HepG2 (cell line): ENCODE data around the gene LOC128125822.
A peak's percentile ranks its signal among the peaks of the same experiment; 100 is the strongest.
"Not testable (repeated sequence)": the region's sequence is repeated elsewhere in the genome, so short reads cannot be mapped to it uniquely, and the experiment has no call there.

Experiments
- ATAC-seq: fragments of 200-7000 bp; cut with Tn5 transposase; 3 replicates; pipeline ENCODE4 v1.9.1; 2020; ENCODE audit warnings: mild to moderate bottlenecking, moderate library complexity
- BruUV-seq: library from RNA; stranded (reverse); fragments of 400-500 nt; replicated peaks from 2 replicates; lab custom pipeline; 2021; lab: Mats Ljungman, UMichigan
- CTCF ChIA-PET: fragments of 300-600 bp; formaldehyde crosslinking; extraction: SDS; loops from one replicate; lab custom pipeline; 2021; ENCODE audit warnings: low total read pairs, inconsistent platforms, low intra/inter-chr PET ratio; lab: Yijun Ruan, JAX
- POLR2A ChIA-PET: fragments of 350-600 bp; sonication (Branson Sonifier 250); formaldehyde crosslinking; loops from one replicate; lab custom pipeline; 2020; ENCODE audit warnings: antibody characterized with exemption, inconsistent platforms; lab: Yijun Ruan, JAX
- DNase-seq: peaks from one replicate; pipeline ENCODE4 v3.0.0-alpha.2; 2015; ENCODE audit warnings: low spot score
- FAIRE-seq: peaks from 3 replicates; lab custom pipeline; 2011; peaks lifted over from hg19 to GRCh38; lab: Jason Lieb, UNC
- H2AFZ ChIP-seq: one replicate; pipeline ENCODE4 v1.6.1; 2011; ENCODE audit warnings: low read length, inconsistent platforms
- H3K27ac ChIP-seq: fragments of 300-600 bp; 3 replicates; pipeline ENCODE4 v1.8.0; 2011; ENCODE audit warnings: mixed run types, mild to moderate bottlenecking, mixed read lengths, low read length, inconsistent platforms; ENCODE audit not compliant: insufficient read depth; ENCODE audit errors: extremely low read length
- H3K27me3 ChIP-seq, 2 experiments: fragments of 200-600 bp in 1 of 2; 2 replicates in 1 of 2; 3 replicates in 1 of 2; pipeline versions ENCODE4 v1.6.0 to v1.8.0; 2011; ENCODE audit warnings: low read length in 2 of 2, mild to moderate bottlenecking in 2 of 2, moderate library complexity in 2 of 2, inconsistent platforms in 1 of 2; ENCODE audit not compliant: insufficient read depth in 2 of 2, control insufficient read depth in 1 of 2
- H3K36me3 ChIP-seq, 2 experiments: fragments of 200-600 bp in 1 of 2; replicated peaks in 1 of 2; 2 replicates in 1 of 2; 3 replicates in 1 of 2; pipeline versions ENCODE4 v1.5.1 to v1.8.0; 2011; ENCODE audit warnings: low read length in 2 of 2, inconsistent platforms in 1 of 2; ENCODE audit not compliant: insufficient read depth in 2 of 2, control insufficient read depth in 1 of 2
- H3K4me1 ChIP-seq: 2 replicates; pipeline ENCODE4 v1.5.1; 2012; ENCODE audit warnings: low read length, inconsistent platforms; ENCODE audit not compliant: insufficient read depth
- H3K4me2 ChIP-seq: 2 replicates; pipeline ENCODE4 v1.6.0; 2011; ENCODE audit warnings: low read depth, low read length, inconsistent platforms
- H3K4me3 ChIP-seq, 3 experiments: fragments of 200-600 bp in 1 of 3; sonication (generic), shearing (Covaris generic) in 1 of 3; replicated peaks in 1 of 3; 2 replicates each; pipeline ENCODE4 v1.5.1; 2011 to 2016; ENCODE audit warnings: low read length in 3 of 3, inconsistent platforms in 2 of 3, low read depth in 2 of 3, mild to moderate bottlenecking in 2 of 3, control low read depth in 1 of 3, mixed read lengths in 1 of 3; ENCODE audit not compliant: insufficient read depth in 1 of 3
- H3K79me2 ChIP-seq: one replicate; pipeline ENCODE4 v1.6.1; 2011; ENCODE audit warnings: low read length, inconsistent platforms; ENCODE audit not compliant: insufficient read depth
- H3K9ac ChIP-seq: 2 replicates; pipeline ENCODE4 v1.6.0; 2011; ENCODE audit warnings: mild to moderate bottlenecking, low read depth, low read length, inconsistent platforms; ENCODE audit not compliant: insufficient read depth
- H3K9me3 ChIP-seq: 2 replicates; pipeline ENCODE4 v1.5.1; 2012; ENCODE audit warnings: mild to moderate bottlenecking, low read length
- H4K20me1 ChIP-seq: 2 replicates; pipeline ENCODE4 v1.6.0; 2011; ENCODE audit warnings: inconsistent platforms, mild to moderate bottlenecking, low read length, moderate library complexity; ENCODE audit not compliant: insufficient read depth
- BATF2 ChIP-seq: sonication (generic); formaldehyde crosslinking; IDR thresholded peaks from 2 replicates; pipeline ENCODE4 v1.8.0; 2022; ENCODE audit warnings: mild to moderate bottlenecking, missing genetic modification reagents, moderate library complexity
- ERF ChIP-seq: IDR thresholded peaks from 2 replicates; pipeline ENCODE4 v1.6.1; 2018; ENCODE audit warnings: missing biosample characterization, missing genetic modification reagents
- MBD4 ChIP-seq: IDR thresholded peaks from 2 replicates; pipeline ENCODE4 v1.6.1; 2012; ENCODE audit warnings: low read length, inconsistent platforms, borderline replicate concordance
- POLR2AphosphoS5 ChIP-seq: IDR thresholded peaks from 2 replicates; pipeline ENCODE4 v1.6.1; 2012; ENCODE audit warnings: low read depth, low read length
- SOX6 ChIP-seq, 2 experiments: fragments of 450-650 bp in 1 of 2; sonication (generic) in 1 of 2; formaldehyde crosslinking in 1 of 2; IDR thresholded peaks; 2 replicates each; pipeline versions ENCODE4 v1.4.0 to v1.6.1; 2017 to 2020; ENCODE audit warnings: antibody characterized with exemption in 1 of 2, mild to moderate bottlenecking in 1 of 2, missing genetic modification reagents in 1 of 2
- TBX2 ChIP-seq: sonication (generic); formaldehyde crosslinking; IDR thresholded peaks from 2 replicates; pipeline ENCODE4 v1.5.0; 2020; ENCODE audit warnings: missing genetic modification reagents, mild to moderate bottlenecking, borderline replicate concordance
- THRA ChIP-seq: sonication (generic); formaldehyde crosslinking; IDR thresholded peaks from 2 replicates; pipeline ENCODE4 v1.4.0; 2020; ENCODE audit warnings: missing genetic modification reagents, borderline replicate concordance
- ZBTB34 ChIP-seq: sonication (generic); formaldehyde crosslinking; IDR thresholded peaks from 2 replicates; pipeline ENCODE4 v1.8.0; 2022; ENCODE audit warnings: mild to moderate bottlenecking, missing genetic modification reagents
- ZFP37 ChIP-seq: sonication (generic); formaldehyde crosslinking; IDR thresholded peaks from 2 replicates; pipeline ENCODE4 v1.4.0; 2020; ENCODE audit warnings: missing genetic modification reagents, borderline replicate concordance
- ZFX ChIP-seq: sonication (generic); formaldehyde crosslinking; IDR thresholded peaks from 2 replicates; pipeline ENCODE4 v1.4.0; 2020; ENCODE audit warnings: mild to moderate bottlenecking, low read depth, missing genetic modification reagents, moderate library complexity
- ZMYM3 ChIP-seq: sonication (generic); formaldehyde crosslinking; IDR thresholded peaks from 2 replicates; pipeline ENCODE4 v1.5.1; 2020; ENCODE audit warnings: mild to moderate bottlenecking, missing genetic modification reagents
- ZMYM4 ChIP-seq: sonication (generic); formaldehyde crosslinking; IDR thresholded peaks from 2 replicates; pipeline ENCODE4 v1.8.1; 2023; ENCODE audit warnings: mild to moderate bottlenecking, missing genetic modification reagents
- ZNF629 ChIP-seq: sonication (generic); formaldehyde crosslinking; conservative IDR thresholded peaks from 2 replicates; pipeline ENCODE4 v1.5.0; 2020; ENCODE audit warnings: missing genetic modification reagents
- ZNF749 ChIP-seq: sonication (generic); formaldehyde crosslinking; IDR thresholded peaks from 2 replicates; pipeline ENCODE4 v1.8.0; 2022; ENCODE audit warnings: mild to moderate bottlenecking, missing genetic modification reagents, moderate library complexity, borderline replicate concordance
- ZNF781 ChIP-seq: sonication (generic); formaldehyde crosslinking; IDR thresholded peaks from 2 replicates; pipeline ENCODE4 v1.5.1; 2020; ENCODE audit warnings: borderline replicate concordance, mild to moderate bottlenecking, missing genetic modification reagents; ENCODE audit errors: not compliant biosample characterization
- WGBS: methylation state at CpG from one replicate; pipeline ENCODE4 v1.1.6; 2017; ENCODE audit warnings: low lambda C conversion rate; 5-methylcytosine and 5-hydroxymethylcytosine counted together
- in situ Hi-C: cut with HindIII; loops from 2 replicates; pipeline ENCODE4 v1.10.0; 2017; ENCODE audit warnings: low pct_unique_long_range_greater_than_20kb; ENCODE audit not compliant: extremely low pct_ligation_motif_present
- intact Hi-C: fragments of 100-400 bp; cut with micrococcal nuclease; formaldehyde crosslinking; loops from one replicate; pipeline ENCODE4 v1.10.0; 2022; ENCODE audit not compliant: unreplicated experiment
- TF ChIP-seq, protein P1 (sequence below): sonication (generic); formaldehyde crosslinking; IDR thresholded peaks from 2 replicates; pipeline ENCODE4 v1.4.0; 2020; ENCODE audit warnings: low read depth, mild to moderate bottlenecking, missing genetic modification reagents

LOC128125822 gene

GRCh38 chr6:63572044-63572746, at the start of gene LOC128125822, which contains the start of gene PTP4A1 (continued):
- TF ChIP-seq ZBTB34 (CRISPR knock-in tag) (peak; percentile 80), BATF2 (peak; percentile 97), POLR2AphosphoS5 (peak; percentile 73), ZNF629 (CRISPR knock-in tag) (0 out of 2 replicates have a peak, but pooled peaks have one; percentile 3), ZFP37 (CRISPR knock-in tag) (no peak)

DNA sequence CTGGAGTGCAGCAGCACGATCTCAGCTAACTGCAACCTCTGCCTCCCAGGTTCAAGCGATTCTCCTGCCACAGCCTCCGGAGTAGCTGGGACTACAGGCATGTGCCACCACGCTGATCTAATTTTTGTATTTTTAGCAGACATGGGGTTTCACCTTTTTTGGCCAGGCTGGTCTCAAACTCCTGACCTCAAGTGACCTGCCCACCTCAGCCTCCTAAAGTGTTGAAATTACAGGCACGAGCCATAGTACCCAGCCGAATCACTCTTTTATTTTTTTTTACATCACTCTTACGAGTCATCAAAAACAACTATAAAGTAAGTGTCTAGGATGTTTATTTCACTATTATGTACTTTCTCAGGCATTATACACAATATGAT, 49.4 kb upstream of the LOC128125822 start:
- CTCF ChIA-PET; DNase-seq; H3K36me3 ChIP-seq; intact Hi-C loops; H2AFZ ChIP-seq; BruUV-seq; FAIRE-seq; H4K20me1 ChIP-seq; in situ Hi-C loops; H3K9me3 ChIP-seq; H3K27me3 ChIP-seq; TF ChIP-seq SOX6 (IDR thresholded peaks at IDR 0.05): not testable (repeated sequence)
- peak overlapping the region; percentile 49 to 74 (median 68); a peak in 5 of 6 replicates for H3K4me3 ChIP-seq
- peaks cover 98% of the 10 kb centered on the region for H3K4me1 ChIP-seq
- POLR2A ChIA-PET, result interaction anchor here (0.7 to 3.6 kb wide), 15 partner anchors 9 to 171 kb away, joined by 3 to 46 read pairs (median 6); no protein-coding TSS in a partner anchor
- peaks cover 71% of the 10 kb centered on the region for H3K79me2 ChIP-seq
- 18% methylated on average over 7 of the region's 7 CpGs for WGBS
- peak overlapping the region; percentile 83 for H3K4me2 ChIP-seq
- peak; percentile 8 for ATAC-seq
- H3K27ac ChIP-seq, result peak overlapping the region; percentile 96
- H3K9ac ChIP-seq, result peak overlapping the region; percentile 92
- TF ChIP-seq MBD4 (peak; percentile 6; the same call in 1 of the 2 replicates), ZFX (CRISPR knock-in tag) (0 out of 2 replicates have a peak, but pooled peaks have one; percentile 31), TBX2 (CRISPR knock-in tag) (peak; percentile 28; the same call in 1 of the 2 replicates), SOX6 (CRISPR knock-in tag; IDR thresholded peaks at IDR 0.05) (peak; percentile 48; the same call in 1 of the 2 replicates), ZNF749 (peak; percentile 32; the same call in 1 of the 2 replicates), THRA (CRISPR knock-in tag) (peak; percentile 61; the same call in 1 of the 2 replicates), ERF (CRISPR knock-in tag) (0 out of 2 replicates have a peak, but pooled peaks have one; percentile 5), ZMYM3 (CRISPR knock-in tag) (0 out of 2 replicates have a peak, but pooled peaks have one; percentile 70), ZNF781 (CRISPR knock-in tag) (peak; percentile 47), ZMYM4 (CRISPR knock-in tag) (peak; percentile 56)
- TF ChIP-seq, protein P1, sequence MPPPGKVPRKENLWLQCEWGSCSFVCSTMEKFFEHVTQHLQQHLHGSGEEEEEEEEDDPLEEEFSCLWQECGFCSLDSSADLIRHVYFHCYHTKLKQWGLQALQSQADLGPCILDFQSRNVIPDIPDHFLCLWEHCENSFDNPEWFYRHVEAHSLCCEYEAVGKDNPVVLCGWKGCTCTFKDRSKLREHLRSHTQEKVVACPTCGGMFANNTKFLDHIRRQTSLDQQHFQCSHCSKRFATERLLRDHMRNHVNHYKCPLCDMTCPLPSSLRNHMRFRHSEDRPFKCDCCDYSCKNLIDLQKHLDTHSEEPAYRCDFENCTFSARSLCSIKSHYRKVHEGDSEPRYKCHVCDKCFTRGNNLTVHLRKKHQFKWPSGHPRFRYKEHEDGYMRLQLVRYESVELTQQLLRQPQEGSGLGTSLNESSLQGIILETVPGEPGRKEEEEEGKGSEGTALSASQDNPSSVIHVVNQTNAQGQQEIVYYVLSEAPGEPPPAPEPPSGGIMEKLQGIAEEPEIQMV (CRISPR knock-in tag), result 0 out of 2 replicates have a peak, but pooled peaks have one; percentile 54
